Kidney epithelial cell (primary cell): Measurements from ENCODE around the gene PSPH. TPM values are rescaled to one million over a fixed set of nuclear protein-coding genes. Genes with fewer than 3 reads are reported as not detected.

Experiments used
- DNase-seq: peaks from one replicate; pipeline ENCODE4 v3.0.0-alpha.2; 2010; ENCODE audit warnings: low read depth
- H3K27me3 ChIP-seq: 2 replicates; pipeline ENCODE4 v1.6.0; 2011; ENCODE audit warnings: low read length; ENCODE audit not compliant: control insufficient read depth, insufficient read depth
- H3K36me3 ChIP-seq: 2 replicates; pipeline ENCODE4 v1.5.1; 2011; ENCODE audit warnings: low read length; ENCODE audit not compliant: control insufficient read depth, insufficient read depth
- H3K4me3 ChIP-seq: 2 replicates; pipeline ENCODE4 v1.5.1; 2011; ENCODE audit warnings: low read depth, mild to moderate bottlenecking, control low read depth, low read length
- total RNA-seq: library from RNA; depleted of rRNA; stranded (reverse); fragments of >200 nt; gene quantifications from 2 replicates; pipeline ENCODE4 v1.2.3, GENCODE V29; 2015
- TF ChIP-seq, protein P1 (sequence below): IDR thresholded peaks from 2 replicates; pipeline ENCODE4 v1.5.1; 2011; ENCODE audit warnings: mild to moderate bottlenecking, moderate library complexity, low read length, control low read depth, inconsistent platforms; ENCODE audit not compliant: insufficient read depth, poor library complexity, severe bottlenecking

PSPH gene
- total RNA-seq, 1 donor from 2014 or later, result 81.4 TPM

- TF ChIP-seq, protein P1, sequence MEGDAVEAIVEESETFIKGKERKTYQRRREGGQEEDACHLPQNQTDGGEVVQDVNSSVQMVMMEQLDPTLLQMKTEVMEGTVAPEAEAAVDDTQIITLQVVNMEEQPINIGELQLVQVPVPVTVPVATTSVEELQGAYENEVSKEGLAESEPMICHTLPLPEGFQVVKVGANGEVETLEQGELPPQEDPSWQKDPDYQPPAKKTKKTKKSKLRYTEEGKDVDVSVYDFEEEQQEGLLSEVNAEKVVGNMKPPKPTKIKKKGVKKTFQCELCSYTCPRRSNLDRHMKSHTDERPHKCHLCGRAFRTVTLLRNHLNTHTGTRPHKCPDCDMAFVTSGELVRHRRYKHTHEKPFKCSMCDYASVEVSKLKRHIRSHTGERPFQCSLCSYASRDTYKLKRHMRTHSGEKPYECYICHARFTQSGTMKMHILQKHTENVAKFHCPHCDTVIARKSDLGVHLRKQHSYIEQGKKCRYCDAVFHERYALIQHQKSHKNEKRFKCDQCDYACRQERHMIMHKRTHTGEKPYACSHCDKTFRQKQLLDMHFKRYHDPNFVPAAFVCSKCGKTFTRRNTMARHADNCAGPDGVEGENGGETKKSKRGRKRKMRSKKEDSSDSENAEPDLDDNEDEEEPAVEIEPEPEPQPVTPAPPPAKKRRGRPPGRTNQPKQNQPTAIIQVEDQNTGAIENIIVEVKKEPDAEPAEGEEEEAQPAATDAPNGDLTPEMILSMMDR, result no peak
- Histone ChIP-seq H3K27me3 (no peaks in the 10 kb centered on the region), H3K4me3 (peak within 1 kb of the TSS; percentile 65), H3K36me3 (no peaks in the 10 kb centered on the region)
- no peak for DNase-seq
Observed at GRCh38 chr7:55964261-55965099, 86.8 kb downstream of the PSPH start, which contains the start of gene NIPSNAP2. Gene NIPSNAP2, plus strand, starts transcription at chr7:55964585. Its CDS starts 25 bp downstream, at chr7:55964610.

GRCh38 chr7:55963584-55964168 is 87.6 kb downstream of the PSPH start:
- no peaks in the 10 kb centered on the region for H3K27me3 ChIP-seq
- no peak for DNase-seq
- H3K36me3 ChIP-seq, result no peaks in the 10 kb centered on the region
- H3K4me3 ChIP-seq, result peak overlapping the region; percentile 51
- TF ChIP-seq, protein P1, result no peak

- no peak for DNase-seq
- H3K27me3 ChIP-seq, result no peaks in the 10 kb centered on the region
- H3K36me3 ChIP-seq, result no peaks in the 10 kb centered on the region
- TF ChIP-seq, protein P1, result no peak
- H3K4me3 ChIP-seq, result no peak overlapping the region
Observed at GRCh38 chr7:55962014-55962413, 89.2 kb downstream of the PSPH start.

Other genes with a start within 250 kb of the PSPH start
- gene SEPTIN14, start 188.7 kb downstream of the PSPH start, total RNA-seq, result not detected in 2 replicates
- gene ZNF713, start 164.0 kb downstream of the PSPH start, total RNA-seq, result 2.8 and 4.3 TPM in 2 replicates
- 12.9 and 15.5 TPM in 2 replicates for gene MRPS17, start 99.6 kb downstream of the PSPH start, total RNA-seq
- 66.3 and 75.0 TPM in 2 replicates for gene NIPSNAP2, start 86.9 kb downstream of the PSPH start, total RNA-seq
- 171 and 236 TPM in 2 replicates for gene CCT6A, start 321 bp upstream of the PSPH start, total RNA-seq
- gene SUMF2, start 12.8 kb upstream of the PSPH start, total RNA-seq, result 98.6 and 107 TPM in 2 replicates
- 2.0 TPM in 1 of 2 replicates, not detected in the other for gene PHKG1, start 41.5 kb upstream of the PSPH start, total RNA-seq
- 687 and 735 TPM in 2 replicates for gene CHCHD2, start 55.0 kb upstream of the PSPH start, total RNA-seq
- gene NUPR2, start 65.0 kb upstream of the PSPH start, total RNA-seq, result 1.5 TPM in 1 of 2 replicates, not detected in the other